ENCODE data around the gene ELOVL5.

ELOVL5 gene

GRCh38 chr6:53250176-53251032 is 98.3 kb downstream of the ELOVL5 start:
- Histone ChIP-seq H3K9ac (ENCODE audit: insufficient read length) (no peak overlapping the region), H3K4me3 (no peak overlapping the region), H3K36me3 (ENCODE audit: insufficient read depth, low read length) (no peaks in the 10 kb centered on the region), H3K9me3 (ENCODE audit: low read depth, low read length) (no peaks in the 10 kb centered on the region), H3K27ac (no peak overlapping the region; the same call in 1 of the 2 replicates)
- DNase-seq (ENCODE audit: low read depth, low spot score) = no peak
- no peak for TF ChIP-seq POLR2AphosphoS5 (IDR thresholded peaks at IDR 0.05; ENCODE audit: borderline replicate concordance, low read depth, low read length)
- no peak for TF ChIP-seq FOXP2 (optimal IDR thresholded peaks at IDR 0.05; ENCODE audit: control extremely low read depth, extremely low read length, insufficient read depth)
- TF ChIP-seq EZH2 (IDR thresholded peaks at IDR 0.05) = no peak

GRCh38 chr6:53246924-53247323 is 101.8 kb downstream of the ELOVL5 start:
- Histone ChIP-seq H3K36me3 (ENCODE audit: insufficient read depth, low read length) (no peaks in the 10 kb centered on the region), H3K9me3 (ENCODE audit: low read depth, low read length) (no peaks in the 10 kb centered on the region), H3K4me3 (no peak overlapping the region), H3K9ac (ENCODE audit: insufficient read length) (no peak overlapping the region), H3K27ac (no peak overlapping the region)
- TF ChIP-seq POLR2AphosphoS5 (IDR thresholded peaks at IDR 0.05; ENCODE audit: borderline replicate concordance, low read depth, low read length) (no peak), FOXP2 (optimal IDR thresholded peaks at IDR 0.05; ENCODE audit: control extremely low read depth, extremely low read length, insufficient read depth) (no peak), EZH2 (IDR thresholded peaks at IDR 0.05) (no peak)
- no peak for DNase-seq (ENCODE audit: low read depth, low spot score)

- no peaks in the 10 kb centered on the region for H3K9me3 ChIP-seq (ENCODE audit: low read depth, low read length)
- no peaks in the 10 kb centered on the region for H3K36me3 ChIP-seq (ENCODE audit: insufficient read depth, low read length)
- no peak overlapping the region for H3K9ac ChIP-seq (ENCODE audit: insufficient read length)
- no peak overlapping the region for H3K27ac ChIP-seq
- no peak overlapping the region for H3K4me3 ChIP-seq
- TF ChIP-seq FOXP2 (optimal IDR thresholded peaks at IDR 0.05; ENCODE audit: control extremely low read depth, extremely low read length, insufficient read depth) (no peak), POLR2AphosphoS5 (IDR thresholded peaks at IDR 0.05; ENCODE audit: borderline replicate concordance, low read depth, low read length) (no peak)
- DNase-seq (ENCODE audit: low read depth, low spot score) = no peak
These were observed 103.8 kb downstream of the ELOVL5 start for GRCh38 chr6:53244958-53245357.

- Histone ChIP-seq H3K9ac (ENCODE audit: insufficient read length) (no peak overlapping the region), H3K9me3 (ENCODE audit: low read depth, low read length) (no peaks in the 10 kb centered on the region), H3K36me3 (ENCODE audit: insufficient read depth, low read length) (no peaks in the 10 kb centered on the region), H3K4me3 (no peak overlapping the region), H3K27ac (no peak overlapping the region)
- DNase-seq (ENCODE audit: low read depth, low spot score) = no peak
- TF ChIP-seq POLR2AphosphoS5 (IDR thresholded peaks at IDR 0.05; ENCODE audit: borderline replicate concordance, low read depth, low read length) = no peak
These were observed 104.3 kb downstream of the ELOVL5 start for GRCh38 chr6:53244399-53244931.

- H3K9me3 ChIP-seq (ENCODE audit: low read depth, low read length) = no peaks in the 10 kb centered on the region
- no peak overlapping the region for H3K4me3 ChIP-seq
- H3K36me3 ChIP-seq (ENCODE audit: insufficient read depth, low read length) = no peaks in the 10 kb centered on the region
- no peak overlapping the region for H3K27ac ChIP-seq
- no peak overlapping the region for H3K9ac ChIP-seq (ENCODE audit: insufficient read length)
- no peak for DNase-seq (ENCODE audit: low read depth, low spot score)
- TF ChIP-seq FOXP2 (optimal IDR thresholded peaks at IDR 0.05; ENCODE audit: control extremely low read depth, extremely low read length, insufficient read depth) (no peak), POLR2AphosphoS5 (IDR thresholded peaks at IDR 0.05; ENCODE audit: borderline replicate concordance, low read depth, low read length) (no peak), EZH2 (IDR thresholded peaks at IDR 0.05) (no peak)
These were observed 106.8 kb downstream of the ELOVL5 start for GRCh38 chr6:53241938-53242337.

GRCh38 chr6:53240761-53241160 is 108.0 kb downstream of the ELOVL5 start:
- no peak for DNase-seq (ENCODE audit: low read depth, low spot score)
- H3K9ac ChIP-seq (ENCODE audit: insufficient read length) = no peak overlapping the region
- no peak for TF ChIP-seq FOXP2 (optimal IDR thresholded peaks at IDR 0.05; ENCODE audit: control extremely low read depth, extremely low read length, insufficient read depth)
- no peak for TF ChIP-seq EZH2 (IDR thresholded peaks at IDR 0.05)
- TF ChIP-seq POLR2AphosphoS5 (IDR thresholded peaks at IDR 0.05; ENCODE audit: borderline replicate concordance, low read depth, low read length) = no peak
- H3K9me3 ChIP-seq (ENCODE audit: low read depth, low read length) = no peaks in the 10 kb centered on the region
- no peaks in the 10 kb centered on the region for H3K36me3 ChIP-seq (ENCODE audit: insufficient read depth, low read length)
- no peak overlapping the region for H3K4me3 ChIP-seq
- H3K27ac ChIP-seq = no peak overlapping the region

GRCh38 chr6:53240139-53240538 is 108.6 kb downstream of the ELOVL5 start:
- DNase-seq (ENCODE audit: low read depth, low spot score) = no peak
- Histone ChIP-seq H3K9me3 (ENCODE audit: low read depth, low read length) (no peaks in the 10 kb centered on the region), H3K27ac (no peak overlapping the region), H3K36me3 (ENCODE audit: insufficient read depth, low read length) (no peaks in the 10 kb centered on the region), H3K9ac (ENCODE audit: insufficient read length) (no peak overlapping the region), H3K4me3 (no peak overlapping the region)
- TF ChIP-seq FOXP2 (optimal IDR thresholded peaks at IDR 0.05; ENCODE audit: control extremely low read depth, extremely low read length, insufficient read depth) = no peak
- TF ChIP-seq POLR2AphosphoS5 (IDR thresholded peaks at IDR 0.05; ENCODE audit: borderline replicate concordance, low read depth, low read length) = no peak

GRCh38 chr6:53239526-53239925 is 109.2 kb downstream of the ELOVL5 start:
- no peak for DNase-seq (ENCODE audit: low read depth, low spot score)
- no peaks in the 10 kb centered on the region for H3K9me3 ChIP-seq (ENCODE audit: low read depth, low read length)
- H3K9ac ChIP-seq (ENCODE audit: insufficient read length) = no peak overlapping the region
- no peak overlapping the region for H3K4me3 ChIP-seq
- no peak for TF ChIP-seq EZH2 (IDR thresholded peaks at IDR 0.05)
- TF ChIP-seq POLR2AphosphoS5 (IDR thresholded peaks at IDR 0.05; ENCODE audit: borderline replicate concordance, low read depth, low read length) = no peak
- no peaks in the 10 kb centered on the region for H3K36me3 ChIP-seq (ENCODE audit: insufficient read depth, low read length)
- no peak overlapping the region for H3K27ac ChIP-seq

- TF ChIP-seq POLR2AphosphoS5 (IDR thresholded peaks at IDR 0.05; ENCODE audit: borderline replicate concordance, low read depth, low read length) (no peak), FOXP2 (optimal IDR thresholded peaks at IDR 0.05; ENCODE audit: control extremely low read depth, extremely low read length, insufficient read depth) (no peak), EZH2 (IDR thresholded peaks at IDR 0.05) (no peak)
These were observed 110.4 kb downstream of the ELOVL5 start for GRCh38 chr6:53238311-53238710.

More at GRCh38 chr6:53238311-53238710, 110.4 kb downstream of the ELOVL5 start:
- no peaks in the 10 kb centered on the region for H3K36me3 ChIP-seq (ENCODE audit: insufficient read depth, low read length)
- H3K9ac ChIP-seq (ENCODE audit: insufficient read length) = no peak overlapping the region
- H3K27ac ChIP-seq = no peak overlapping the region
- no peaks in the 10 kb centered on the region for H3K9me3 ChIP-seq (ENCODE audit: low read depth, low read length)
- DNase-seq (ENCODE audit: low read depth, low spot score) = no peak
- H3K4me3 ChIP-seq = no peak overlapping the region
